GM12874 (cell line): ENCODE results near the gene RELT.

ENCODE experiments used
- CTCF ChIP-seq: IDR thresholded peaks from 2 replicates; pipeline ENCODE4 v1.5.1; 2011; ENCODE audit warnings: low read depth, mild to moderate bottlenecking, control low read depth, low read length, moderate library complexity; ENCODE audit not compliant: insufficient read depth

Gene RELT

DNA sequence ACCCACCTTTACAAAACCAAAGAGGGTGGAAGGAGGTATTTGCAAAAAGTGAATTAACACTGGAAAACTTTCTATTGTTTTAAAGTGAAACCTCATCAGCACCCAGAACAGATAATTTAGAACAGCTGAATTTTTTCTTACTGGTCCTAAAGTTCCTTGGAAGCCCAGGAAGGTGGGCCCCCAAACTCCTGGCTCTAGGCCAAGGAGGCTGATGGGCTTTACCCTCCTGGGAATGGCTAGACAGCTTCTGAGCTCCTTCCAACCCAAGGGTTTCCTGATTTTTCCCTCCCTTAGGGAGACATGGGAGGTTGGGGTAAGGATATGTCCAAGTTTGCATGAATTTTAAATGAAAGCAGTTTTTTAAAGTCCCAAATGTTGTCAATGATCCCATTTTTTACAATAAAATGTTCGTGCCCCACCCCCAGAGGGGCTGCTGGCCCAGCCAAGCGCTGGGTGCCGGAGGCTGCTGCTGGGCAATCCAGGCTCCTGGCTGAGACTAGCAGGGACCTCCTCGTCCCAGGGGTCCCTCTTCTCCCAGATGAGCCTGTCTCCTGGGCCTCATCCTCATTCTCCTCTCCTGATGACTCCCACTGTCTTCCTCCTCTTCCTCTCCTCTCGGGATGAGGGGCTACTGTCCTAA, 28.4 kb downstream of the RELT start:
- TF ChIP-seq CTCF = no peak

- TF ChIP-seq CTCF = no peak
These were observed 28.9 kb downstream of the RELT start for GRCh38 chr11:73405146-73405510.

- no peak for TF ChIP-seq CTCF
These were observed 29.9 kb downstream of the RELT start for GRCh38 chr11:73406131-73406530.

DNA sequence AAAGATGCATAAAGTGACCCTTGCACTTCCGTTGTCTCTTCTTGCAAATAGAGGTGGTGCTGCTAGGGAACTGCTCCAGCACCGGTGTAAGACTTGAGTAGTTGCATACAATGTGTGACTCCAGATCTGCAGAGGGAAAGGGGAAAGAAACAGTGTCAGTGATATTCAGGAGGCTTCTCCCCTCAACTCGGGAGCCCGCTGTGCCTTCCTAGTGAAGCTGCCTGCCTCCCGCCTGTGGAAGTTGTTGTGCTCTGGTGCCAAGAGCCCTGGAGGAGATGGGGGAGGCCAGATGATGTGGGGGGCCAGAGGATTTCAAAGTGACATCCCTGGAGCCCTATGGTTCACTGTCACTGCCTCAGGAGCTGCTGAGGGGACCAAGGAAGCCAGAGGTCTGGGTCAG, 30.4 kb downstream of the RELT start:
- no peak for TF ChIP-seq CTCF

DNA sequence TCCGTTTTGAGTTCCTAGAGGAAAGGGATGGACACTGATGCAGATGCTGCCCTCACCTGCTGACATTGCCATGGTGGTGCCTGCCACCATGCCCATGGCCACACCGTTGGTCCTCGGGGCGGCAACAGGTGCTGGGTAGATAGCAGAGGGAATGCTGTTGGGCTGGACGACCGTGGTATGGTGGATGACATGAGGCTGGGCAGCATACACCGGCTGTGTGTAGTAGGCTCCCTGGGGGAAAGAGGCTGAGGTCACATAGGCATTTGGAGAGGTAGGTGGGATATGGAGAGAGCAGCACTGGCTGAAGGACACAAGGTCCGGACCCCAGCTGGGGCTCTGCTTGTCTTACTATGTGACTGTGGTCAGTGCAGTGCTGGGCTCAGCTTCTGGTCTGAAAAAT, 33.2 kb downstream of the RELT start:
- TF ChIP-seq CTCF = no peak

DNA sequence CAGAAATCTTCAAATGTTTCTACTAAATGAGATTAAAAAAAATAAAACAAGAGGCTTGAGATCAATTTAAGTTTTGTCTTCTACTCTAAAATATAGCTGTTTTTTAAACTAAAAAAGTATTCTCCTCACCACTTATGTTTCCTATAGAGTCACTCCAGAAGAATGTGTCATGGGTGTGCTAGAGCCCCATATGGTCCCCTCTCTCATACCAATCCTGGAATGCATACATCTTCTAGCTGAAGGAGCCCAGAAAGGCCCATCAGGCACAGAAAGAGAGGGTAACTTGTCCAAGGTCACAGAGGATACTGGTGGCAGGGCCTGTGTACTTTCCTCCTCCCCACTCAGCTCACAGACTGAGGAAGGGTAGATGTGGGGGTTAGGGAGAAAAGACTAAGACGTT, 34.4 kb downstream of the RELT start:
- TF ChIP-seq CTCF = no peak

GRCh38 chr11:73411031-73411430, 34.8 kb downstream of the RELT start:
- TF ChIP-seq CTCF = no peak
